ENCODE results near the gene ACTL7A.
"Not testable (repeated sequence)": the region's sequence is repeated elsewhere in the genome, so short reads cannot be mapped to it uniquely, and the experiment has no call there.

Gene ACTL7A

DNA sequence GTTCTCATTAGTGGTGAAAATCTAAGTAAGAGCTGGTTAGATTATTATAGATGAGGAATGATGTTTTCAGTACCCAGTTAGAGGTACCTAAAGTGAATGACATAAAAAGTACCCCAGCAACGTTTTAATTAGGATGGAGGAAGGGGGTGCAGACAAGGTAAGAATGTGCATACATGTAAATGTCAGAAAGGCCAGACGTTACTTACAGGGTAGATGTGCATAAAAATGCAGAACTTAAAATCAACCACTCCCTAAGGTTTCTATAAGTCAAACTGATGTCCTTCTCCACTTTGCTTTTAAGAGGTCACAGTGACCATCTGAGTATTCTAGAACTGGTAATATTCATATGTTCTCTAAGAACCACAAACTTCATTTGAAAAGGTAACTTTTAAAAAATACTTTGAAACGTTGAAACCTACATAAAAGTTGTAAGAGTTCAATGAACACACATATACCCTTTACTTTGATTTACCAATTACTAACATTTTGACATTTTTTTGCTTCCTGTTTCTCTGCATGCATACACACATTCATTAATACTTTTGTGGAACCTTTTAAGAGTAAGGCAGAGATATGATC is 18.8 kb downstream of the ACTL7A start:
- DNase-seq (ENCODE audit: low read depth) = no peak

- DNase-seq (ENCODE audit: low read depth) = no peak
Measured at GRCh38 chr9:108882052-108882888, 20.2 kb downstream of the ACTL7A start.

GRCh38 chr9:108883085-108883484 is 21.0 kb downstream of the ACTL7A start:
- DNase-seq (ENCODE audit: low read depth) = no peak

DNA sequence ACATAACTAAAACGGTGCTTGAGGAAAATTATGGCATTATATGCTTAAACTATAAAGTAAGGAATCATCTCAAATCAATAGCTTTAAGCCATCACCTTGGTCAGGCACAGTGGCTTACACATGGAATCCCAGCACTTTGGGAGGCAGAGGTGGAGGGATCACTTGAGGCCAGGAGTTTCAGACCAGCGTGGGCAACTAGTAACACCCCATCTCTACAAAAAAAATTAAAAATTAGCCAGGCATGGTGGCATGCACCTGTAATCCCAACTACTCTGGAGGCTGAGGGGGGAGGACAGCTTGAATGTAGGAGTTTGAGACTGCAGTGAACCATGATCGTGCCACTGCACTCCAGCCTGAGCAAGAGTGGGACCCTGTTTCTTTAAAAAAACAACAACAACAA is 22.6 kb downstream of the ACTL7A start:
- DNase-seq (ENCODE audit: low read depth) = no peak

- DNase-seq (ENCODE audit: low read depth) = no peak
Measured at GRCh38 chr9:108885643-108886348, 23.7 kb downstream of the ACTL7A start.

DNA sequence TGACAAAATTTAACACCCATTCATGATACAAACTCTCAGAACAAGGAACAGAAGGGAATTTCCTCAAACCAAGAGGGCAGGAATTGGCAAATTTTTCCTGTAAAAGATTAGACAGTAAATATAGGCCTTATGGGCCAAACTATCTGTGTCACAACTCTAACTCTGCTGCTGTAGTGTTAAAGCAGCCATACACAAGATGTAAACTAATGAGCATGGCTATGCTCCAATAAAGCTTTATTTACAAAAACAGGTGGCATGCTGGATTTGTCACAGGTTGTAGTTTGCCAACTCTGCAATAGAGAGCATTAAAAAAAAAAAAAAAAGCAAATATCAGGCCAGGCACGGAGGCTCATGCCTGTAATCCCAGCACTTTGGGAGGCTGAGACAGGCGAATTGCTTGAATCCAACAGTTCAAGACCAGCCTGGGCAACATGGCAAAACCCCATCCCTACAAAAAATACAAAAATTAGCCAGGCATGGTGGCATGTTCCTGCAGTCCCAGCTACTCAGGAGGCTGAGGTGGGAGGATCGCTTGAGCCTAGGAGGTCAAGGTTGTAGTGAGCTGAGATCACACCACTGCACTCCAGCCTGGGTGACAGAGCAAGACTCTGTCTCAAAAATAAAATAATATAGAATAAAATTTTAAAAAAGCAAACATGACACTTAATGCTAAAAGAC is 24.7 kb downstream of the ACTL7A start:
- DNase-seq (ENCODE audit: low read depth) = not testable (repeated sequence)

GRCh38 chr9:108889649-108890067 is 27.6 kb downstream of the ACTL7A start:
- DNase-seq (ENCODE audit: low read depth) = no peak

DNA sequence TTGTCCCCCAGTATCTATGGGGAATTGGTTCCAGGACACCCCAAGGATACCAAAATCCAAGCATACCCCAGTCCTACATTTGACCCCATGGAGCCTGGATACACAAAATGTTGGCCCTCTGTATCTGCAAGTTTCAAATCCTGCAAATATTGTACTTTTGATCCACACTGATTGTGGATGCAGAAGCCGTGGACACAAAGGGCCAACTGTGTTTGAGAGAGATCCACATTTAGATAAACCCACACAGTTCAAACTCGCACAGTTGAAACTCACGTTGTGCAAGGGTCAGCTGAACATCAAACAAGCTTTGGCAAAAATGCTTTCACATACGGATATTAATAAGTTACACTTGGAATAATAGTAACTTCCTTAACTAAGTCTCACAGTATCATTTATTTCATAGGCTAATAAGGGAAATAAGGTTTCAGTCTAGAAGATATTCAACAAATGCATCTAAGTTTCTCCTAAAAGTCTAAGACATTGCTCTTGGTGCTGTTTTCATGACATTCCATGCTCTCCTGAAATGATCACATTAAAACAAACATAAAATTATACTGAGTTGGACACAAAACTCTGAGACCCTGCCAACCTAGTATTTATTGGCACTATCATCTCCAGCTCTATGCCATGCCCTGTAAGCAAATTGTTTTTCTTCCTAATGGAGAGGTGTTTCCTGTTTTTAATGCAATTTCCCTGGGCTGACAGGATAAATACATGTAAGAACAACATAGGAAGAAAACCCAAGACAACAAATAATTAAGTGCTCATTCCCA is 32.3 kb downstream of the ACTL7A start:
- no peak for DNase-seq (ENCODE audit: low read depth)

- DNase-seq (ENCODE audit: low read depth) = no peak
Measured at GRCh38 chr9:108897324-108898096, 35.4 kb downstream of the ACTL7A start.

DNA sequence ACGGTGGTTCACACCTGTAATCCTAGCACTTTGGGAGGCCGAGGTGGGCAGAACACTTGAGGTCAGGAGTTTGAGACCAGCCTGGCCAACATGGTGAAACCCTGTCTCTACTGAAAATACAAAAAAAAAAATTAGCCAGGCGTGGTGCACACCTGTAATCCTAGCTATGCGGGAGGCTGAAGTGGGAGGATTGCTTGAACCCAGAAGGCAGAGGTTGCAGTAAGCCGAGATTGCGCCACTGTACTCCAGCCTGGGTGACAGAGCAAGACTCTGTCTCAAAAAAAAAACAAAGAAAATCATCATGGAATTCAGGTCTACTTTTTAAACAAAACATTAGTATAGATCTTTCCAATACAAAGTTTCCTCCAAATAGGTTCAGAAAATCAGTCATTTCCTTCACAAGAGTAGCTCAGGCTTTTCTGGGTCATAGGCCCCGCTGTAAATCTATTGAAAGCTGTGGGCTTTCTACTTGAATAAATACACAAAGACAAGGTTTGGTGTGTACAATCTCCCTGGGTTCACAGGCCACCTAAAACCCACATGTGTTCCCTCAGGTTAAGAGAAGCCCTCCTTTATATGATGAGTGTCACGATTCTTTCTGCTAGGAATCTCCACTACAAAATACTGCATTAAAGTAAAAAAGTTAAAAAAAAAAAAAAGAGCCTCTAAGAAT is 37.1 kb downstream of the ACTL7A start:
- not testable (repeated sequence) for DNase-seq (ENCODE audit: low read depth)

- DNase-seq (ENCODE audit: low read depth) = no peak
Measured at GRCh38 chr9:108900176-108900575, 38.1 kb downstream of the ACTL7A start.

DNA sequence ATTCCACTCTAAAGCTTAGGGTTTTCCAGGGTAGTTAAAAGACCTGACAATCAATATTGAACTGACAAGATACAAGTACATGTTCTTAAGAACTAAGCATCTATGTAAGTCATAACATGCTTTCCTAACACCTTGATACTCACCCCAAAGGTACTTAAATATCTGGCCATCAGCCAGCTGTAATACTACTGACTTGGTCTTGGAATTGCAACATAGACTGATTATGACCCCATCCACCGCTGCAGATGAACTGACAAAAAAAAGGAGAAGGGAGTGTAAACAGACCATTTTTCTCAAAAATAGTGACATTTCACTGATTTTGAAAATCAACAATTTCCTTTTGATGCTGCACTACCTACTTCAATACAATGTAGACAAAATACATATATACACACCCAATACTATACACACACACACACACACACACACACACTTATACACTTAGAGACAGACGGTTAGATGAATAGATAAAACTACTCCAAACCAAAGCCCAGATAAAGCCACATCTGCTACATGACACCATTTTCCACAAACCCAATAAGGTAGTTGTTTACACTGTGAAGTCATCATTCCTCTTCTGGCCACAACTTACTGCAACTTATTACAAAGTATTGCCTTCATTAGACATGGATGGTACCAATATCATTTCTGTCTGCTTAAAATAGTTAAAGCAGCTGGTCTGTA is 41.5 kb downstream of the ACTL7A start:
- no peak for DNase-seq (ENCODE audit: low read depth)

GRCh38 chr9:108904161-108904560 is 42.1 kb downstream of the ACTL7A start:
- DNase-seq (ENCODE audit: low read depth) = no peak

DNA sequence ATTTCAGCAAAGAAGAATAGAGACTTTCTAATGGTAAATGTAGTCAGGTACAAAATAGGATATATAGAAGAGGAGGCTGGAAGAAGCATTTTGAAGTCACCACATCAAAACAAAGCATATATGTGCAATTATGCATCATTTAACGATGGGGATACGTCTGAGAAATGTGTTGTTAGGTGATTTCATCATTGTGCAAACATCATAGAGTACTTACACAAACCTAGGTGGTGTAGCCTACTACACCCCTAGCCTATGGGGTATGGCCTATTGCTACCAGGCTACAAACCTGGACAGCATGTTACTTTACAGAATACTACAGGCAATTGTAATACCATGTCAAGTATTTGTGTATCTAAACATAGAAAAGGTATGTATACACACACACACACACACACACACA is 43.4 kb downstream of the ACTL7A start:
- DNase-seq (ENCODE audit: low read depth) = no peak

- DNase-seq (ENCODE audit: low read depth) = no peak
Measured at GRCh38 chr9:108910402-108910801, 48.3 kb downstream of the ACTL7A start.

- DNase-seq (ENCODE audit: low read depth) = no peak
Measured at GRCh38 chr9:108910914-108911313, 48.8 kb downstream of the ACTL7A start.

DNA sequence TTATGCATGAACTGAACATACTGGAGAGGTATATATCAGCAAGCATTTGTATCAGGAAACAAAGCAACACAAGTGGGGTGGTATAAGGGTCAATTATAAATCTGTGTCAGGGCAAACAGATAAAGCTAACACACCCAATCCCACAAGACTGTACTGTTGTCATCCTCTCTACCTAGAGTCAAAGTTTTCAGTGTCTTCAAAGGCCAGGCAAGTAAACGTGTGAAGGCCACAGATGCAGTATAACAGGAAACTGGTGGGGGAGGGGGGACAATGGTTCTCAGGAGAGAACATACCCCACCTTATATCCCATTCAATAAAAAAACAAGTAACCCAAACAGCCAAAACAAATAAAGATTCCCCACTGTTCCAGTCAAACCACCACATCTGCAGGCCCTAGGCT is 49.8 kb downstream of the ACTL7A start:
- no peak for DNase-seq (ENCODE audit: low read depth)

All from activated T-helper 1 cell treated with Interleukin-2 at 50 U/mL for 16 hours (primary cell).